ENCODE measurements around the gene FAM171A1.
"Not testable (repeated sequence)": the region's sequence is repeated elsewhere in the genome, so short reads cannot be mapped to it uniquely, and the experiment has no call there.

FAM171A1 gene

GRCh38 chr10:15236340-15236739, 134.7 kb downstream of the FAM171A1 start:
- DNase-seq, result no peak

- no peak for DNase-seq
Observed at GRCh38 chr10:15232279-15232678, 138.8 kb downstream of the FAM171A1 start.

GRCh38 chr10:15231426-15231825, 139.7 kb downstream of the FAM171A1 start:
- DNase-seq, result no peak

GRCh38 chr10:15230257-15230656, 140.8 kb downstream of the FAM171A1 start:
- no peak for DNase-seq

GRCh38 chr10:15229268-15229667, 141.8 kb downstream of the FAM171A1 start:
- DNase-seq, result no peak

GRCh38 chr10:15228426-15228825, 142.7 kb downstream of the FAM171A1 start:
- DNase-seq, result no peak

GRCh38 chr10:15227611-15228372, 143.3 kb downstream of the FAM171A1 start:
- no peak for DNase-seq

GRCh38 chr10:15225511-15225910, 145.6 kb downstream of the FAM171A1 start:
- no peak for DNase-seq

GRCh38 chr10:15224948-15225347, 146.1 kb downstream of the FAM171A1 start:
- no peak for DNase-seq

- DNase-seq, result no peak
Observed at GRCh38 chr10:15223174-15223573, 147.9 kb downstream of the FAM171A1 start.

GRCh38 chr10:15222511-15222910, 148.6 kb downstream of the FAM171A1 start:
- no peak for DNase-seq

GRCh38 chr10:15220445-15220844, 150.6 kb downstream of the FAM171A1 start:
- no peak for DNase-seq

GRCh38 chr10:15216700-15217099, 154.4 kb downstream of the FAM171A1 start:
- no peak for DNase-seq

- DNase-seq, result no peak
Observed at GRCh38 chr10:15214237-15214636, 156.9 kb downstream of the FAM171A1 start.

GRCh38 chr10:15213461-15213861, 157.6 kb downstream of the FAM171A1 start:
- no peak for DNase-seq

GRCh38 chr10:15211464-15211979, 159.6 kb downstream of the FAM171A1 start:
- DNase-seq, result peak; percentile 61

- no peak for DNase-seq
Observed at GRCh38 chr10:15210521-15210920, 160.6 kb downstream of the FAM171A1 start.

- DNase-seq, result no peak
Observed at GRCh38 chr10:15209827-15210509, 161.1 kb downstream of the FAM171A1 start.

GRCh38 chr10:15208221-15208620, 162.9 kb downstream of the FAM171A1 start:
- DNase-seq, result no peak

- not testable (repeated sequence) for DNase-seq
Observed at GRCh38 chr10:15207410-15207809, 163.7 kb downstream of the FAM171A1 start.

- DNase-seq, result no peak
Observed at GRCh38 chr10:15202639-15203038, 168.4 kb downstream of the FAM171A1 start.

- not testable (repeated sequence) for DNase-seq
Observed at GRCh38 chr10:15202301-15202621, 168.8 kb downstream of the FAM171A1 start.

GRCh38 chr10:15201589-15202300, 169.3 kb downstream of the FAM171A1 start:
- DNase-seq, result no peak

GRCh38 chr10:15200626-15201025, 170.5 kb downstream of the FAM171A1 start:
- DNase-seq, result peak; percentile 70
